ENCODE data around the gene DEFB121. TPM values are rescaled to one million over a fixed set of nuclear protein-coding genes. Genes with fewer than 3 reads are reported as not detected.
"Not testable (repeated sequence)": the region's sequence is repeated elsewhere in the genome, so short reads cannot be mapped to it uniquely, and the experiment has no call there.

Gene DEFB121
- polyA plus RNA-seq, 1 donor (not counting 4 experiments of a cell fraction or from before 2014, with no cell fraction given), result not detected

DNA sequence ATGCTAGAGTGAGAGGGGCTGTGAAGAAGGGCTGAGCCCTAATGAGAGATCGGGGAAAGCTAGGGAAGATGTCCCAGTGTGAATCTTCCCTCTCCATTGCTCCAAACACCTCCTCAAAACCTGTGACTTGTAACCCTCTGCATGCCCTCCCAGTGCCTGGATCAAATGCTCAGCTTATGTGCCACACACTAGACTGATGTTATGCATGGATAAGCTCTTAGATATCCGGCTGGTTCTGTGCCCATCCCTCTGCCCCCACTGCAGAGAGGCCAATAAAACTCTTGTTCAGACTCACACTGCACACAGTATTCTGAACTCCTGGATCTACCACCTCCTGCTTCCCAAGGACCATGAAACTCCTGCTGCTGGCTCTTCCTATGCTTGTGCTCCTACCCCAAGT, 37.7 kb downstream of the DEFB121 start, which contains the start of gene DEFB118:
DEFB118 (plus strand) TSS at position 301 of the 400 bp plus-strand sequence; CDS start at position 351, 50 bp downstream.
- H3K9me1 ChIP-seq (ENCODE audit: control insufficient read depth, extremely low read depth, insufficient read depth, low read length), result no peaks in the 10 kb centered on the region
- no peaks in the 10 kb centered on the region for H3K9me3 ChIP-seq (ENCODE audit: control insufficient read depth, low read depth, low read length)
- H3K4me1 ChIP-seq (ENCODE audit: control insufficient read depth, extremely low read depth, insufficient read depth, low read length), result no peaks in the 10 kb centered on the region
- no peak within 1 kb of the TSS for H3K4me2 ChIP-seq (ENCODE audit: control insufficient read depth, extremely low read depth, insufficient read depth, low read depth, low read length)
- FAIRE-seq, result no peak
- dilution Hi-C loops (cut with MboI; ENCODE audit: extremely low pct_ligation_motif_present, low sequenced_read_pairs), result no loop called here
- no peaks in the 10 kb centered on the region for H4K20me1 ChIP-seq (ENCODE audit: control insufficient read depth, extremely low read depth, insufficient read depth, low read length)
- H2AFZ ChIP-seq (ENCODE audit: control insufficient read depth, low read length), result no peak within 1 kb of the TSS
- no peaks in the 10 kb centered on the region for H3K79me2 ChIP-seq (ENCODE audit: control insufficient read depth, insufficient read depth, low read length)
- no peak within 1 kb of the TSS for H3K27ac ChIP-seq (ENCODE audit: control insufficient read depth, insufficient read depth, low read length)
- no peaks in the 10 kb centered on the region for H3K36me3 ChIP-seq (ENCODE audit: control insufficient read depth in 2 of 2, extremely low read depth in 1 of 2, insufficient read depth in 2 of 2, low read length in 2 of 2)
- DNase-seq (ENCODE audit: low read depth, low spot score), result no peak
- no peak within 1 kb of the TSS for H3K9ac ChIP-seq (ENCODE audit: control insufficient read depth, extremely low read depth, insufficient read depth, low read length)
- no peak for TF ChIP-seq CTCF (optimal IDR thresholded peaks at IDR 0.05 in 1 of 3, IDR thresholded peaks at IDR 0.05 in 1 of 3, conservative IDR thresholded peaks at IDR 0.05 in 1 of 3; ENCODE audit: extremely low read depth in 1 of 3, insufficient read depth in 2 of 3, low read length in 3 of 3)
- no peak for TF ChIP-seq EZH2 (IDR thresholded peaks at IDR 0.05; ENCODE audit: low read length)
- H3K27me3 ChIP-seq (ENCODE audit: control insufficient read depth, extremely low read depth, insufficient read depth, low read length), result no peaks in the 10 kb centered on the region
- no peak within 1 kb of the TSS for H3K4me3 ChIP-seq (ENCODE audit: control insufficient read depth in 2 of 3, extremely low read depth in 1 of 3, insufficient read depth in 2 of 3, low read depth in 1 of 3, low read length in 3 of 3)

GRCh38 chr20:31364272-31364671, 41.7 kb downstream of the DEFB121 start:
- H3K4me3 ChIP-seq (ENCODE audit: control insufficient read depth in 2 of 3, extremely low read depth in 1 of 3, insufficient read depth in 2 of 3, low read depth in 1 of 3, low read length in 3 of 3); FAIRE-seq; H4K20me1 ChIP-seq (ENCODE audit: control insufficient read depth, extremely low read depth, insufficient read depth, low read length); H3K79me2 ChIP-seq (ENCODE audit: control insufficient read depth, insufficient read depth, low read length); H3K27ac ChIP-seq (ENCODE audit: control insufficient read depth, insufficient read depth, low read length); H3K4me1 ChIP-seq (ENCODE audit: control insufficient read depth, extremely low read depth, insufficient read depth, low read length); DNase-seq (ENCODE audit: low read depth, low spot score); H2AFZ ChIP-seq (ENCODE audit: control insufficient read depth, low read length); dilution Hi-C loops (cut with MboI; ENCODE audit: extremely low pct_ligation_motif_present, low sequenced_read_pairs); H3K9me1 ChIP-seq (ENCODE audit: control insufficient read depth, extremely low read depth, insufficient read depth, low read length); H3K4me2 ChIP-seq (ENCODE audit: control insufficient read depth, extremely low read depth, insufficient read depth, low read depth, low read length); H3K27me3 ChIP-seq (ENCODE audit: control insufficient read depth, extremely low read depth, insufficient read depth, low read length); H3K9ac ChIP-seq (ENCODE audit: control insufficient read depth, extremely low read depth, insufficient read depth, low read length); H3K9me3 ChIP-seq (ENCODE audit: control insufficient read depth, low read depth, low read length); H3K36me3 ChIP-seq (ENCODE audit: control insufficient read depth in 2 of 2, extremely low read depth in 1 of 2, insufficient read depth in 2 of 2, low read length in 2 of 2): not testable (repeated sequence)

GRCh38 chr20:31363295-31363694, 42.7 kb downstream of the DEFB121 start:
- H3K4me1 ChIP-seq (ENCODE audit: control insufficient read depth, extremely low read depth, insufficient read depth, low read length), result no peaks in the 10 kb centered on the region
- H3K9me1 ChIP-seq (ENCODE audit: control insufficient read depth, extremely low read depth, insufficient read depth, low read length), result no peaks in the 10 kb centered on the region
- H2AFZ ChIP-seq (ENCODE audit: control insufficient read depth, low read length), result no peak overlapping the region
- TF ChIP-seq CTCF (optimal IDR thresholded peaks at IDR 0.05 in 1 of 3, IDR thresholded peaks at IDR 0.05 in 1 of 3, conservative IDR thresholded peaks at IDR 0.05 in 1 of 3; ENCODE audit: extremely low read depth in 1 of 3, insufficient read depth in 2 of 3, low read length in 3 of 3), result no peak
- no peak for TF ChIP-seq EZH2 (IDR thresholded peaks at IDR 0.05; ENCODE audit: low read length)
- H3K9me3 ChIP-seq (ENCODE audit: control insufficient read depth, low read depth, low read length), result peaks cover 2% of the 10 kb centered on the region
- H3K4me3 ChIP-seq (ENCODE audit: control insufficient read depth in 2 of 3, extremely low read depth in 1 of 3, insufficient read depth in 2 of 3, low read depth in 1 of 3, low read length in 3 of 3), result no peak overlapping the region
- no peaks in the 10 kb centered on the region for H4K20me1 ChIP-seq (ENCODE audit: control insufficient read depth, extremely low read depth, insufficient read depth, low read length)
- no peak overlapping the region for H3K9ac ChIP-seq (ENCODE audit: control insufficient read depth, extremely low read depth, insufficient read depth, low read length)
- no peaks in the 10 kb centered on the region for H3K36me3 ChIP-seq (ENCODE audit: control insufficient read depth in 2 of 2, extremely low read depth in 1 of 2, insufficient read depth in 2 of 2, low read length in 2 of 2)
- FAIRE-seq, result no peak
- no peaks in the 10 kb centered on the region for H3K79me2 ChIP-seq (ENCODE audit: control insufficient read depth, insufficient read depth, low read length)
- no peaks in the 10 kb centered on the region for H3K27me3 ChIP-seq (ENCODE audit: control insufficient read depth, extremely low read depth, insufficient read depth, low read length)
- H3K4me2 ChIP-seq (ENCODE audit: control insufficient read depth, extremely low read depth, insufficient read depth, low read depth, low read length), result no peak overlapping the region
- no peak overlapping the region for H3K27ac ChIP-seq (ENCODE audit: control insufficient read depth, insufficient read depth, low read length)
- DNase-seq (ENCODE audit: low read depth, low spot score), result no peak
- dilution Hi-C loops (cut with MboI; ENCODE audit: extremely low pct_ligation_motif_present, low sequenced_read_pairs), result no loop called here

Measured in keratinocyte (primary cell).